DND-41 (cell line): ENCODE data around the gene KLRK1.
"Not testable (repeated sequence)": the region's sequence is repeated elsewhere in the genome, so short reads cannot be mapped to it uniquely, and the experiment has no call there.

Experiments
- ATAC-seq: fragments of 200-7000 bp; cut with Tn5 transposase; 3 replicates; pipeline ENCODE4 v1.9.1; 2021; ENCODE audit warnings: low read depth; ENCODE audit not compliant: insufficient read depth
- DNase-seq: peaks from one replicate; pipeline ENCODE4 v3.0.0-alpha.2; 2020
- H2AFZ ChIP-seq: 2 replicates; pipeline ENCODE4 v1.6.0; 2012; ENCODE audit warnings: low read depth, low read length
- H3K27ac ChIP-seq: 2 replicates; pipeline ENCODE4 v1.5.1; 2012; ENCODE audit warnings: low read length, inconsistent platforms
- H3K27me3 ChIP-seq: fragments of 200-600 bp; sonication (generic); 2 replicates; pipeline ENCODE4 v1.6.0; 2012; ENCODE audit warnings: low read length, mild to moderate bottlenecking, inconsistent platforms; ENCODE audit not compliant: insufficient read depth, poor library complexity
- H3K36me3 ChIP-seq: 2 replicates; pipeline ENCODE4 v1.5.1; 2012; ENCODE audit warnings: low read length, inconsistent platforms; ENCODE audit not compliant: insufficient read depth
- H3K4me1 ChIP-seq: 2 replicates; pipeline ENCODE4 v1.5.1; 2012; ENCODE audit warnings: mild to moderate bottlenecking, low read length; ENCODE audit not compliant: insufficient read depth
- H3K4me2 ChIP-seq: 2 replicates; pipeline ENCODE4 v1.6.0; 2012; ENCODE audit warnings: mild to moderate bottlenecking, moderate library complexity, low read length, inconsistent platforms; ENCODE audit not compliant: insufficient read depth
- H3K4me3 ChIP-seq, 2 experiments: fragments of 200-600 bp in 1 of 2; shearing (Covaris generic) in 1 of 2; 2 replicates each; pipeline ENCODE4 v1.5.1; 2012 to 2016; ENCODE audit warnings: inconsistent platforms in 2 of 2, low read length in 2 of 2, mild to moderate bottlenecking in 2 of 2, low read depth in 1 of 2, moderate library complexity in 1 of 2
- H3K79me2 ChIP-seq: 2 replicates; pipeline ENCODE4 v1.6.0; 2012; ENCODE audit warnings: low read length, inconsistent platforms; ENCODE audit not compliant: insufficient read depth
- H3K9ac ChIP-seq: 2 replicates; pipeline ENCODE4 v1.6.0; 2012; ENCODE audit warnings: low read depth, mild to moderate bottlenecking, inconsistent platforms, low read length, moderate library complexity
- H3K9me3 ChIP-seq: 2 replicates; pipeline ENCODE4 v1.5.1; 2012; ENCODE audit warnings: low read length, moderate library complexity, mild to moderate bottlenecking, inconsistent platforms; ENCODE audit not compliant: insufficient read depth, severe bottlenecking
- H4K20me1 ChIP-seq: 2 replicates; pipeline ENCODE4 v1.6.0; 2012; ENCODE audit warnings: low read length; ENCODE audit not compliant: insufficient read depth
- EZH2 ChIP-seq: IDR thresholded peaks from 3 replicates; pipeline ENCODE4 v1.6.1; 2012; ENCODE audit warnings: borderline replicate concordance, low read depth, mild to moderate bottlenecking, moderate library complexity, low read length, inconsistent platforms; ENCODE audit not compliant: severe bottlenecking
- TF ChIP-seq, protein P1 (sequence below): IDR thresholded peaks from 2 replicates; pipeline ENCODE4 v1.5.1; 2012; ENCODE audit warnings: borderline replicate concordance, low read length, moderate library complexity, mild to moderate bottlenecking; ENCODE audit not compliant: poor library complexity, severe bottlenecking; ENCODE audit errors: extremely low read depth

The KLRK1 gene

DNA sequence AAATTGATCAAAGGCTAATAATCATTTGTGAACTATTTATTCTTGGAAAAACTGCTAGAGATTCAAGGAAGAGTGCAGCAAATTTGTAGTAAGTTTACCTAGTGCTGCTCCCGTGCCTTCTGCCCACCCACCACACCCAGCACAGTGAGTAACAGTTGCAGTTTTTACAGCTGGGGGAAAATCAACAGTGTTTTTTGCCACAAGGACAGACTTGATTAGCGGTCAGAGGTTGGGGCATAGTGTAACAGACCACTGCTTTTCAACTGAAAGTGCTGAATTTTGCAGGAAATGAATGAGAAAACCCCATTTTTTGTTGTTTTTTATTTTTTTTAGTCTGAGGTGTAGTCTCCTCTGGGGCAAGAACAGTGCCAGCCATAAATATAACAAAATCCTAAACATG, 7.5 kb upstream of the KLRK1 start:
- H2AFZ ChIP-seq: no peak overlapping the region
- no peaks in the 10 kb centered on the region for H3K4me1 ChIP-seq
- H3K9ac ChIP-seq: no peak overlapping the region
- DNase-seq: no peak
- H3K9me3 ChIP-seq: no peaks in the 10 kb centered on the region
- no peak overlapping the region for H3K4me3 ChIP-seq
- no peaks in the 10 kb centered on the region for H4K20me1 ChIP-seq
- H3K36me3 ChIP-seq: no peaks in the 10 kb centered on the region
- no peak for ATAC-seq
- TF ChIP-seq EZH2: no peak
- TF ChIP-seq, protein P1, sequence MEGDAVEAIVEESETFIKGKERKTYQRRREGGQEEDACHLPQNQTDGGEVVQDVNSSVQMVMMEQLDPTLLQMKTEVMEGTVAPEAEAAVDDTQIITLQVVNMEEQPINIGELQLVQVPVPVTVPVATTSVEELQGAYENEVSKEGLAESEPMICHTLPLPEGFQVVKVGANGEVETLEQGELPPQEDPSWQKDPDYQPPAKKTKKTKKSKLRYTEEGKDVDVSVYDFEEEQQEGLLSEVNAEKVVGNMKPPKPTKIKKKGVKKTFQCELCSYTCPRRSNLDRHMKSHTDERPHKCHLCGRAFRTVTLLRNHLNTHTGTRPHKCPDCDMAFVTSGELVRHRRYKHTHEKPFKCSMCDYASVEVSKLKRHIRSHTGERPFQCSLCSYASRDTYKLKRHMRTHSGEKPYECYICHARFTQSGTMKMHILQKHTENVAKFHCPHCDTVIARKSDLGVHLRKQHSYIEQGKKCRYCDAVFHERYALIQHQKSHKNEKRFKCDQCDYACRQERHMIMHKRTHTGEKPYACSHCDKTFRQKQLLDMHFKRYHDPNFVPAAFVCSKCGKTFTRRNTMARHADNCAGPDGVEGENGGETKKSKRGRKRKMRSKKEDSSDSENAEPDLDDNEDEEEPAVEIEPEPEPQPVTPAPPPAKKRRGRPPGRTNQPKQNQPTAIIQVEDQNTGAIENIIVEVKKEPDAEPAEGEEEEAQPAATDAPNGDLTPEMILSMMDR: no peak
- no peaks in the 10 kb centered on the region for H3K79me2 ChIP-seq
- H3K27me3 ChIP-seq: peaks cover 5% of the 10 kb centered on the region
- H3K4me2 ChIP-seq: no peak overlapping the region
- H3K27ac ChIP-seq: no peak overlapping the region

DNA sequence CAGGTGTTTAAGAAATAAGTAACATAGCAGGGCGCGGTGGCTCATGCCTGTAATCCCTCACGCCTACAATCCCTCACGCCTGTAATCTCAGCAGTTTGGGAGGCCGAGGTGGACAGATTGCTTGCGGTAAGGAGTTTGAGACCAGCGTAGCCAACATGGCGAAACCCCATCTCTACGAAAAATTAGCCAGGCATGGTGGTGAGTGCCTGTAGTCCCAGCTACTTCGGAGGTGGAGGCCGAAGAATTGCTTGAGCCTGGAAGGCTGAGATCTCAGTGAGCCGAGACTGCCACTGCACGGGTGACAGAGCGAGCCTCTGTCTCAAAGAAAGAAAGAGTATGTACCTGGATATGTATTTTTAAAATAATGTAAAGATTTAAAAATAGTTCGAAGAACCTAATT, 6.3 kb upstream of the KLRK1 start:
- H3K4me1 ChIP-seq, H3K4me3 ChIP-seq, H3K36me3 ChIP-seq, H3K79me2 ChIP-seq, DNase-seq, ATAC-seq, H2AFZ ChIP-seq, H3K4me2 ChIP-seq, H3K27me3 ChIP-seq, H3K9me3 ChIP-seq, H3K9ac ChIP-seq, H3K27ac ChIP-seq, H4K20me1 ChIP-seq: not testable (repeated sequence)

DNA sequence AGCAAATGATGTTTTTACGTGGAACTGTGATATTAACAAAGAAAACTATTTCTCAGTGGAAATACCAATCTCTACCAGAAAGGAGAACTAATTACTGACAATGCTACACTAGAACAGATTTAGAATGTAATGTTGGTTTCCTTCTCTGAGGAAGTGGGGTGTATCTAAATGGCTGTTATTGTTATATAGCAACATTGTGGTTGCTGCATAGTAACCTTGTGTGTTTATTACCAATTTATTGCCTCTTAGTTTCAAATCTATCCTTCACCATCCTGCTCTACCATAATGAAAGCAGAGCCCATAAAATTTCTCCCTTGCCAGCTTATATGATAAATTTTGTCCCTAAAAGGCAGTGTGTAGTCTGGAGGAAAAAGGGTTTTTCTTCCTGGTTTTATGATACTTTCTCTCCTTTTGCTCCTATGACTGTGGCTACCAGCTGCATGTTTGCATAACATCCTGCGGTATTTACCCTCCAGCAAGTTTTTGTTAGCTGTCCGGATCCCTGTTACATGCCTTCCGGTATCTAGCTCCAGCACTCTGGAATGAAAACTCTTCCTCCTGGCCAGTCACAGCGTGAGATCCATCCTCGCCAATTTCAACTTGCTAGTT, 5.7 kb upstream of the KLRK1 start:
- no peak overlapping the region for H3K9ac ChIP-seq
- no peaks in the 10 kb centered on the region for H3K79me2 ChIP-seq
- DNase-seq (no peak), ATAC-seq (no peak)
- H3K4me3 ChIP-seq: no peak overlapping the region
- H3K27ac ChIP-seq: no peak overlapping the region
- H4K20me1 ChIP-seq: no peaks in the 10 kb centered on the region
- no peak overlapping the region for H2AFZ ChIP-seq
- no peaks in the 10 kb centered on the region for H3K36me3 ChIP-seq
- H3K4me2 ChIP-seq: no peak overlapping the region
- no peak for TF ChIP-seq EZH2
- TF ChIP-seq, protein P1: no peak
- H3K4me1 ChIP-seq: no peaks in the 10 kb centered on the region
- no peaks in the 10 kb centered on the region for H3K9me3 ChIP-seq
- peaks cover 5% of the 10 kb centered on the region for H3K27me3 ChIP-seq

DNA sequence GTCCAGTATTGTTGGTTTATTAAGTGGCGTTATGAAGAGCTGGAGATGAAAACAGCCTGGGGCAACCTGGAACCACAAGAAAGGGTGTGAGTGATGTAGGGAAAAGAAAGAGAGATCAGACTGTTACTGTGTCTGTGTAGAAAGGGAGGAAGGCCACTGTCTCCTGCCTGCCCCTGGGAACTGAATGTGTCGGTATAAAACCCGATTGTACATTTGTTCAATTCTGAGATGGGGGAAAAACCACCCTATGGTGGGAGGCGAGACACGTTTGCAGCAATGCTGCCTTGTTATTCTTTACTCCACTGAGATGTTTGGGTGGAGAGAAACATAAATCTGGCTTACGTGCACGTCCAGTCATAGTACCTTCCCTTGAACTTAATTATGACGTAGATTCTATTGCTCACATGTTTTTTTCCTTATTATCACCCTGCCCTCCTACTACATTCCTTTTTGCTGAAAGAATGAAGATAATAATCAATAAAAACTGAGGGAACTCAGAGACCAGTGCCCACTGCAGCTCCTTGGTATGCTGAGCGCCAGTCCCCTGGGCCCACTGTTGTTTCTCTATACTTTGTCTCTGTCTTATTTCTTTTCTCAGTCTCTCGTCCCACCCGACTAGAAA, 4.8 kb upstream of the KLRK1 start:
- not testable (repeated sequence) for H3K36me3 ChIP-seq, H3K4me2 ChIP-seq, H3K27me3 ChIP-seq, DNase-seq, H3K4me3 ChIP-seq, H3K27ac ChIP-seq, H2AFZ ChIP-seq, H3K79me2 ChIP-seq, H3K4me1 ChIP-seq, H4K20me1 ChIP-seq, H3K9me3 ChIP-seq, H3K9ac ChIP-seq
- peak; percentile 58; the same call in 2 of the 3 replicates for ATAC-seq
